ENCODE measurements around the gene C4orf51. TPM values are rescaled to one million over a fixed set of nuclear protein-coding genes. Genes with fewer than 3 reads are reported as not detected.
"Not testable (repeated sequence)": the region's sequence is repeated elsewhere in the genome, so short reads cannot be mapped to it uniquely, and the experiment has no call there.

Gene C4orf51
- total RNA-seq (2014; rRNA removed; shearing (Covaris generic)) = not detected in 2 replicates
- not detected in 2 replicates for polyA plus RNA-seq (2014; cell fraction: nucleus; rRNA removed)

GRCh38 chr4:145679991-145680455 is at the start of gene C4orf51:
Gene C4orf51 (plus strand): TSS chr4:145680146. CDS start chr4:145680204, 58 bp downstream.
- DNase-seq (ENCODE audit: extremely low read depth, low read depth) = no peak

- no peak for DNase-seq (ENCODE audit: extremely low read depth, low read depth)
These were observed 44.8 kb upstream of the C4orf51 start for GRCh38 chr4:145635117-145635516.

- DNase-seq (ENCODE audit: extremely low read depth, low read depth) = no peak
These were observed 44.3 kb upstream of the C4orf51 start for GRCh38 chr4:145635630-145636029.

- DNase-seq (ENCODE audit: extremely low read depth, low read depth) = no peak
These were observed 40.7 kb upstream of the C4orf51 start for GRCh38 chr4:145639186-145639698.

- DNase-seq (ENCODE audit: extremely low read depth, low read depth) = not testable (repeated sequence)
These were observed 39.7 kb upstream of the C4orf51 start for GRCh38 chr4:145640236-145640635.

- DNase-seq (ENCODE audit: extremely low read depth, low read depth) = no peak
These were observed 36.7 kb upstream of the C4orf51 start for GRCh38 chr4:145643295-145643694.

- DNase-seq (ENCODE audit: extremely low read depth, low read depth) = no peak
These were observed 35.2 kb upstream of the C4orf51 start for GRCh38 chr4:145644699-145645098.

- DNase-seq (ENCODE audit: extremely low read depth, low read depth) = no peak
These were observed 23.8 kb upstream of the C4orf51 start for GRCh38 chr4:145656156-145656555.

- no peak for DNase-seq (ENCODE audit: extremely low read depth, low read depth)
These were observed 19.9 kb upstream of the C4orf51 start for GRCh38 chr4:145660064-145660463.

GRCh38 chr4:145663194-145663593 is 16.8 kb upstream of the C4orf51 start:
- no peak for DNase-seq (ENCODE audit: extremely low read depth, low read depth)

- DNase-seq (ENCODE audit: extremely low read depth, low read depth) = no peak
These were observed 14.2 kb upstream of the C4orf51 start for GRCh38 chr4:145665773-145666172.

GRCh38 chr4:145670422-145670821 is 9.5 kb upstream of the C4orf51 start:
- DNase-seq (ENCODE audit: extremely low read depth, low read depth) = no peak

GRCh38 chr4:145679520-145679919 is 426 bp upstream of the C4orf51 start:
- peak; percentile 20 for DNase-seq (ENCODE audit: extremely low read depth, low read depth)

GRCh38 chr4:145680902-145681301 is 956 bp downstream of the C4orf51 start:
- DNase-seq (ENCODE audit: extremely low read depth, low read depth) = no peak

- DNase-seq (ENCODE audit: extremely low read depth, low read depth) = no peak
These were observed 1.6 kb downstream of the C4orf51 start for GRCh38 chr4:145681518-145681917.

GRCh38 chr4:145681956-145682355 is 2.0 kb downstream of the C4orf51 start:
- no peak for DNase-seq (ENCODE audit: extremely low read depth, low read depth)

GRCh38 chr4:145686991-145687390 is 7.0 kb downstream of the C4orf51 start:
- DNase-seq (ENCODE audit: extremely low read depth, low read depth) = no peak

- no peak for DNase-seq (ENCODE audit: extremely low read depth, low read depth)
These were observed 10.7 kb downstream of the C4orf51 start for GRCh38 chr4:145690610-145691009.

- DNase-seq (ENCODE audit: extremely low read depth, low read depth) = not testable (repeated sequence)
These were observed 11.5 kb downstream of the C4orf51 start for GRCh38 chr4:145691416-145691815.

GRCh38 chr4:145694929-145695328 is 15.0 kb downstream of the C4orf51 start:
- no peak for DNase-seq (ENCODE audit: extremely low read depth, low read depth)

GRCh38 chr4:145697332-145697731 is 17.4 kb downstream of the C4orf51 start:
- no peak for DNase-seq (ENCODE audit: extremely low read depth, low read depth)

GRCh38 chr4:145698507-145698906 is 18.6 kb downstream of the C4orf51 start:
- no peak for DNase-seq (ENCODE audit: extremely low read depth, low read depth)
